ENCODE measurements around the gene PLEKHO1.

PLEKHO1 gene

GRCh38 chr1:150152182-150152536 is 2.4 kb downstream of the PLEKHO1 start:
- no peak for DNase-seq (ENCODE audit: low read depth, low spot score)
- H3K4me3 ChIP-seq (ENCODE audit: low read depth, low read length), result peak overlapping the region; percentile 77
- ChIA-PET POLR2A (interaction anchor here (0.6 to 6.0 kb wide), 3 partner anchors 10 to 82 kb away, joined by 3 to 64 read pairs (median 6); no protein-coding TSS in a partner anchor), CTCF (interaction anchor here (0.7 to 4.1 kb wide), 7 partner anchors 10 to 79 kb away, joined by 3 to 26 read pairs (median 12); no protein-coding TSS in a partner anchor)
- no peak for TF ChIP-seq CTCF (IDR thresholded peaks at IDR 0.05; ENCODE audit: insufficient read depth, low read length, missing control alignments)

- no peak for DNase-seq (ENCODE audit: low read depth, low spot score)
- TF ChIP-seq CTCF (IDR thresholded peaks at IDR 0.05; ENCODE audit: insufficient read depth, low read length, missing control alignments), result no peak
- ChIA-PET POLR2A (interaction anchor here (6.0 kb wide), 1 partner anchor 9 kb away, joined by 64 read pairs; no protein-coding TSS in a partner anchor), CTCF (interaction anchor here (1.0 to 4.1 kb wide), 5 partner anchors 9 to 34 kb away, joined by 3 to 26 read pairs (median 12); no protein-coding TSS in a partner anchor)
- peak overlapping the region; percentile 2 for H3K4me3 ChIP-seq (ENCODE audit: low read depth, low read length)
Measured at GRCh38 chr1:150152772-150153456, 3.2 kb downstream of the PLEKHO1 start.

- no peak for DNase-seq (ENCODE audit: low read depth, low spot score)
- no peak overlapping the region for H3K4me3 ChIP-seq (ENCODE audit: low read depth, low read length)
- no peak for TF ChIP-seq CTCF (IDR thresholded peaks at IDR 0.05; ENCODE audit: insufficient read depth, low read length, missing control alignments)
- ChIA-PET CTCF (interaction anchor here (2.5 to 4.1 kb wide), 3 partner anchors 8 to 15 kb away, joined by 12 to 26 read pairs (median 16); no protein-coding TSS in a partner anchor), POLR2A (interaction anchor here (6.0 kb wide), 1 partner anchor 8 kb away, joined by 64 read pairs; no protein-coding TSS in a partner anchor)
Measured at GRCh38 chr1:150154143-150154542, 4.4 kb downstream of the PLEKHO1 start.

GRCh38 chr1:150155413-150156071 is 5.8 kb downstream of the PLEKHO1 start:
- ChIA-PET CTCF (interaction anchor here (0.6 to 19.0 kb wide), 3 partner anchors 16 to 79 kb away, joined by 3 to 486 read pairs (median 106); no protein-coding TSS in a partner anchor), POLR2A (no interaction called here)

GRCh38 chr1:150156868-150157603 is 7.3 kb downstream of the PLEKHO1 start:
- no peak for TF ChIP-seq CTCF (IDR thresholded peaks at IDR 0.05; ENCODE audit: insufficient read depth, low read length, missing control alignments)
- no peak for DNase-seq (ENCODE audit: low read depth, low spot score)
- H3K4me3 ChIP-seq (ENCODE audit: low read depth, low read length), result no peak overlapping the region
- ChIA-PET CTCF (interaction anchor here (0.9 to 19.0 kb wide), 5 partner anchors 9 to 81 kb away, joined by 3 to 486 read pairs (median 10); no protein-coding TSS in a partner anchor), POLR2A (no interaction called here)

More at GRCh38 chr1:150155413-150156071, 5.8 kb downstream of the PLEKHO1 start:
- H3K4me3 ChIP-seq (ENCODE audit: low read depth, low read length), result no peak overlapping the region
- no peak for TF ChIP-seq CTCF (IDR thresholded peaks at IDR 0.05; ENCODE audit: insufficient read depth, low read length, missing control alignments)
- DNase-seq (ENCODE audit: low read depth, low spot score), result no peak
